ENCODE measurements around the gene VHLL.

VHLL gene

GRCh38 chr1:156253634-156254033 is 45.5 kb downstream of the VHLL start:
- TF ChIP-seq CTCF (IDR thresholded peaks at IDR 0.05; ENCODE audit: low read depth, low read length) = no peak
- no peak overlapping the region for H3K4me3 ChIP-seq (ENCODE audit: low read depth, low read length)

GRCh38 chr1:156251527-156251926 is 47.6 kb downstream of the VHLL start:
- H3K4me3 ChIP-seq (ENCODE audit: low read depth, low read length) = no peak overlapping the region
- TF ChIP-seq CTCF (IDR thresholded peaks at IDR 0.05; ENCODE audit: low read depth, low read length) = no peak

- no peak for TF ChIP-seq CTCF (IDR thresholded peaks at IDR 0.05; ENCODE audit: low read depth, low read length)
- H3K4me3 ChIP-seq (ENCODE audit: low read depth, low read length) = no peak overlapping the region
Observed at GRCh38 chr1:156249593-156249992, 49.5 kb downstream of the VHLL start.

All from WI38 (cell line).